AG04449 (cell line): ENCODE results near the gene SNORC.

Source experiments
- CTCF ChIA-PET: fragments of 350-600 bp; formaldehyde crosslinking; extraction: SDS; loops from one replicate; lab custom pipeline; 2021; ENCODE audit warnings: antibody characterized with exemption; lab: Yijun Ruan, JAX
- POLR2A ChIA-PET: fragments of 400-600, 350-600 bp; formaldehyde crosslinking; extraction: SDS; loops from one replicate; lab custom pipeline; 2020; ENCODE audit warnings: antibody characterized with exemption, inconsistent platforms; lab: Yijun Ruan, JAX
- DNase-seq: peaks from one replicate; pipeline ENCODE4 v3.0.0-alpha.2; 2010; ENCODE audit warnings: low read depth, low spot score
- H3K4me3 ChIP-seq: 2 replicates; pipeline ENCODE4 v1.5.1; 2011; ENCODE audit warnings: low read depth, mild to moderate bottlenecking, control low read depth, low read length
- CTCF ChIP-seq: IDR thresholded peaks from one replicate; pipeline ENCODE4 v1.5.1; 2011; ENCODE audit warnings: mild to moderate bottlenecking, moderate library complexity, low read length, control low read depth, inconsistent platforms; ENCODE audit not compliant: insufficient read depth; ENCODE audit errors: missing control alignments

The SNORC gene

GRCh38 chr2:232884001-232884421, 13.9 kb downstream of the SNORC start:
- POLR2A ChIA-PET: no interaction called here
- no peak for TF ChIP-seq CTCF
- CTCF ChIA-PET: no interaction called here
- no peak for DNase-seq
- H3K4me3 ChIP-seq: no peak overlapping the region

GRCh38 chr2:232884549-232885263, 14.6 kb downstream of the SNORC start:
- DNase-seq: no peak
- CTCF ChIA-PET: no interaction called here
- TF ChIP-seq CTCF: no peak
- POLR2A ChIA-PET: no interaction called here
- H3K4me3 ChIP-seq: no peak overlapping the region

- ChIA-PET CTCF (no interaction called here), POLR2A (no interaction called here)
- no peak overlapping the region for H3K4me3 ChIP-seq
- TF ChIP-seq CTCF: no peak
- no peak for DNase-seq
Observed at GRCh38 chr2:232885264-232885961, 15.3 kb downstream of the SNORC start.

- ChIA-PET POLR2A (no interaction called here), CTCF (interaction anchor here (2.1 kb wide), 1 partner anchor 168 kb away, joined by 11 read pairs; no protein-coding TSS in a partner anchor)
- no peak overlapping the region for H3K4me3 ChIP-seq
- DNase-seq: no peak
- TF ChIP-seq CTCF: no peak
Observed at GRCh38 chr2:232886176-232886575, 16.1 kb downstream of the SNORC start.

GRCh38 chr2:232886632-232887031, 16.6 kb downstream of the SNORC start:
- TF ChIP-seq CTCF: no peak
- no peak for DNase-seq
- POLR2A ChIA-PET: no interaction called here
- CTCF ChIA-PET: interaction anchor here (0.8 to 2.1 kb wide), 3 partner anchors 9 to 167 kb away, joined by 3 to 11 read pairs (median 4); no protein-coding TSS in a partner anchor
- no peak overlapping the region for H3K4me3 ChIP-seq

GRCh38 chr2:232887171-232887850, 17.2 kb downstream of the SNORC start:
- CTCF ChIA-PET: interaction anchor here (0.8 to 2.1 kb wide), 3 partner anchors 9 to 167 kb away, joined by 3 to 11 read pairs (median 4); no protein-coding TSS in a partner anchor
- no peak overlapping the region for H3K4me3 ChIP-seq
- POLR2A ChIA-PET: no interaction called here
- TF ChIP-seq CTCF: peak; percentile 20
- DNase-seq: no peak
